H9 (cell line): Measurements from ENCODE around the gene ZNF474. TPM values are rescaled to one million over a fixed set of nuclear protein-coding genes. Genes with fewer than 3 reads are reported as not detected.

Source experiments
- DNase-seq: peaks from one replicate; pipeline ENCODE4 v3.0.0-alpha.2; 2017
- H2AFZ ChIP-seq: one replicate; pipeline ENCODE4 v1.6.1; 2013; ENCODE audit warnings: mild to moderate bottlenecking, low read length, control low read depth, moderate library complexity
- H2AK5ac ChIP-seq: 2 replicates; pipeline ENCODE4 v1.6.1; 2013; ENCODE audit warnings: low read length, control low read depth, mixed read lengths; ENCODE audit not compliant: insufficient read length
- H2BK120ac ChIP-seq: one replicate; pipeline ENCODE4 v1.6.1; 2013; ENCODE audit warnings: low read depth, mild to moderate bottlenecking, low read length, control low read depth, inconsistent platforms; ENCODE audit not compliant: poor library complexity, severe bottlenecking
- H2BK12ac ChIP-seq: 2 replicates; pipeline ENCODE4 v1.6.1; 2013; ENCODE audit warnings: low read length, control low read depth, mixed read lengths, low read depth; ENCODE audit not compliant: insufficient read length
- H2BK15ac ChIP-seq: 2 replicates; pipeline ENCODE4 v1.6.1; 2013; ENCODE audit warnings: low read depth, low read length, control low read depth
- H2BK20ac ChIP-seq: one replicate; pipeline ENCODE4 v1.6.1; 2013; ENCODE audit warnings: low read depth, mild to moderate bottlenecking, low read length, control low read depth, inconsistent platforms; ENCODE audit not compliant: poor library complexity, severe bottlenecking
- H2BK5ac ChIP-seq: 2 replicates; pipeline ENCODE4 v1.6.1; 2013; ENCODE audit warnings: low read length, control low read depth, mixed read lengths; ENCODE audit not compliant: insufficient read length
- H3K14ac ChIP-seq: 2 replicates; pipeline ENCODE4 v1.6.1; 2013; ENCODE audit warnings: low read length, control low read depth; ENCODE audit not compliant: insufficient read depth
- H3K18ac ChIP-seq: 2 replicates; pipeline ENCODE4 v1.6.1; 2013; ENCODE audit warnings: low read depth, mild to moderate bottlenecking, mixed read lengths, low read length, control low read depth; ENCODE audit not compliant: insufficient read length
- H3K23ac ChIP-seq: 2 replicates; pipeline ENCODE4 v1.6.1; 2013; ENCODE audit warnings: low read length, control low read depth, mixed read lengths, low read depth; ENCODE audit not compliant: insufficient read length
- H3K23me2 ChIP-seq: 2 replicates; pipeline ENCODE4 v1.6.1; 2013; ENCODE audit warnings: low read depth, mild to moderate bottlenecking, mixed read lengths, low read length, control low read depth; ENCODE audit not compliant: insufficient read length, poor library complexity, severe bottlenecking
- H3K27ac ChIP-seq: 2 replicates; pipeline ENCODE4 v1.5.1; 2013; ENCODE audit warnings: low read length, control low read depth, mixed read lengths, low read depth; ENCODE audit not compliant: insufficient read length
- H3K27me3 ChIP-seq: 2 replicates; pipeline ENCODE4 v1.6.1; 2013; ENCODE audit warnings: low read length, control low read depth, inconsistent platforms; ENCODE audit not compliant: insufficient read depth
- H3K4ac ChIP-seq: 2 replicates; pipeline ENCODE4 v1.6.1; 2013; ENCODE audit warnings: low read depth, mild to moderate bottlenecking, control low read depth, inconsistent platforms, low read length, moderate library complexity
- H3K4me1 ChIP-seq: 2 replicates; pipeline ENCODE4 v1.6.1; 2013; ENCODE audit warnings: low read length, control low read depth, inconsistent platforms; ENCODE audit not compliant: insufficient read depth
- H3K4me2 ChIP-seq: 2 replicates; pipeline ENCODE4 v1.6.1; 2013; ENCODE audit warnings: low read length, control low read depth, mixed read lengths; ENCODE audit not compliant: insufficient read length, insufficient read depth
- H3K56ac ChIP-seq: 2 replicates; pipeline ENCODE4 v1.6.1; 2013; ENCODE audit warnings: low read depth, mild to moderate bottlenecking, mixed read lengths, low read length, control low read depth; ENCODE audit not compliant: insufficient read length
- H3K79me1 ChIP-seq: 2 replicates; pipeline ENCODE4 v1.6.1; 2013; ENCODE audit warnings: low read depth, mild to moderate bottlenecking, moderate library complexity, low read length, control low read depth, inconsistent platforms; ENCODE audit not compliant: insufficient read depth, poor library complexity, severe bottlenecking
- H3K79me2 ChIP-seq: 2 replicates; pipeline ENCODE4 v1.6.1; 2013; ENCODE audit warnings: low read length, control low read depth, inconsistent platforms; ENCODE audit not compliant: insufficient read depth
- H3K9ac ChIP-seq: 2 replicates; pipeline ENCODE4 v1.6.1; 2013; ENCODE audit warnings: low read length, control low read depth, mixed read lengths; ENCODE audit not compliant: insufficient read length; ENCODE audit errors: extremely low read depth
- H3K9me3 ChIP-seq: one replicate; pipeline ENCODE4 v1.6.1; 2013; ENCODE audit warnings: low read depth, low read length, inconsistent platforms; ENCODE audit not compliant: control insufficient read depth
- H3T11ph ChIP-seq: one replicate; pipeline ENCODE4 v1.6.1; 2013; ENCODE audit warnings: mild to moderate bottlenecking, low read length, control low read depth, inconsistent platforms
- H4K20me1 ChIP-seq: one replicate; pipeline ENCODE4 v1.6.1; 2013; ENCODE audit not compliant: control insufficient read depth, insufficient read length, insufficient read depth
- H4K5ac ChIP-seq: 2 replicates; pipeline ENCODE4 v1.6.1; 2013; ENCODE audit warnings: low read depth, mild to moderate bottlenecking, mixed read lengths, low read length, control low read depth; ENCODE audit not compliant: insufficient read length
- H4K8ac ChIP-seq: replicated peaks from 2 replicates; pipeline ENCODE4 v1.6.1; 2013; ENCODE audit warnings: low read length, control low read depth, mixed read lengths, low read depth; ENCODE audit not compliant: insufficient read length
- H4K91ac ChIP-seq: 2 replicates; pipeline ENCODE4 v1.6.1; 2013; ENCODE audit warnings: low read depth, mild to moderate bottlenecking, moderate library complexity, mixed read lengths, low read length, control low read depth; ENCODE audit not compliant: insufficient read length
- H3K27ac Mint-ChIP-seq, 3 experiments: 2 replicates in 2 of 3; 3 replicates in 1 of 3; pipeline ENCODE4 v1.8.0; 2020 to 2021; ENCODE audit warnings: mixed read lengths in 3 of 3, mild to moderate bottlenecking in 1 of 3, moderate library complexity in 1 of 3
- H3K27me3 Mint-ChIP-seq: 2 replicates; pipeline ENCODE4 v1.8.0; 2021; ENCODE audit warnings: low read depth, mild to moderate bottlenecking, moderate library complexity, mixed read lengths
- H3K36me3 Mint-ChIP-seq, 3 experiments: 2 replicates in 2 of 3; 3 replicates in 1 of 3; pipeline ENCODE4 v1.8.0; 2020 to 2021; ENCODE audit warnings: low read depth in 3 of 3, mixed read lengths in 3 of 3; ENCODE audit not compliant: insufficient read depth in 1 of 3
- H3K4me1 Mint-ChIP-seq, 2 experiments: 2 replicates each; pipeline ENCODE4 v1.8.0; 2020; ENCODE audit warnings: mixed read lengths in 2 of 2
- H3K4me3 Mint-ChIP-seq, 2 experiments: 2 replicates in 1 of 2; 3 replicates in 1 of 2; pipeline ENCODE4 v1.8.0; 2020 to 2021; ENCODE audit warnings: mild to moderate bottlenecking in 2 of 2, mixed read lengths in 2 of 2, moderate library complexity in 1 of 2
- H3K9me3 Mint-ChIP-seq, 2 experiments: 2 replicates in 1 of 2; 3 replicates in 1 of 2; pipeline ENCODE4 v1.8.0; 2020; ENCODE audit warnings: mild to moderate bottlenecking in 2 of 2, mixed read lengths in 2 of 2, moderate library complexity in 1 of 2
- CTCF ChIP-seq: fragments of 200-600 bp; sonication (generic); conservative IDR thresholded peaks from 3 replicates; pipeline ENCODE4 v1.8.0; 2021; ENCODE audit warnings: antibody characterized with exemption, mild to moderate bottlenecking
- WGBS: extraction: QIAGEN DNeasy Blood & Tissue Kit; methylation state at CpG from one replicate; pipeline ENCODE4 v1.1.7; 2013; ENCODE audit warnings: missing lambda C conversion rate, low lambda C conversion rate, mixed read lengths; ENCODE audit not compliant: insufficient read length; ENCODE audit errors: extremely low coverage; 5-methylcytosine and 5-hydroxymethylcytosine counted together
- total RNA-seq: library from RNA; stranded (reverse); gene quantifications from 2 replicates; pipeline ENCODE4 v1.2.1, GENCODE V29; 2021

ZNF474 gene
- total RNA-seq, 1 experiment from 2014 or later = not detected

GRCh38 chr5:122124766-122125165 lies 4.6 kb upstream of the ZNF474 start:
- no peak overlapping the region for H3K27ac ChIP-seq
- H2BK20ac ChIP-seq = no peak overlapping the region
- no peak overlapping the region for H3K9ac ChIP-seq
- no peak overlapping the region for H3K4me3 Mint-ChIP-seq
- peaks cover 7% of the 10 kb centered on the region; the same call in 1 of the 2 replicates for H3K4me1 ChIP-seq
- no peak overlapping the region for H4K5ac ChIP-seq
- no peak overlapping the region for H2BK5ac ChIP-seq
- H3K4ac ChIP-seq = no peak overlapping the region
- no peak overlapping the region for H3K4me2 ChIP-seq
- H3K36me3 Mint-ChIP-seq = no peaks in the 10 kb centered on the region
- H4K91ac ChIP-seq = no peak overlapping the region
- no peak overlapping the region for H4K8ac ChIP-seq
- H4K20me1 ChIP-seq = no peaks in the 10 kb centered on the region
- H3K79me1 ChIP-seq = no peaks in the 10 kb centered on the region
- no peaks in the 10 kb centered on the region; a peak in 1 of 5 replicates for H3K9me3 Mint-ChIP-seq
- DNase-seq = no peak
- no peak overlapping the region for H2BK15ac ChIP-seq
- no peak overlapping the region for H2BK120ac ChIP-seq
- H3K23ac ChIP-seq = no peak overlapping the region
- peaks cover 28 to 29% of the 10 kb centered on the region in 2 experiments for H3K4me1 Mint-ChIP-seq
- no peak overlapping the region for H3T11ph ChIP-seq
- H3K27ac Mint-ChIP-seq = no peak overlapping the region; a peak in 1 of 7 replicates
- H2AK5ac ChIP-seq = no peak overlapping the region
- no peak overlapping the region for H2AFZ ChIP-seq
- H3K14ac ChIP-seq = no peak overlapping the region
- no peaks in the 10 kb centered on the region for H3K23me2 ChIP-seq
- no peaks in the 10 kb centered on the region for H3K79me2 ChIP-seq
- TF ChIP-seq CTCF = no peak
- no peak overlapping the region for H3K18ac ChIP-seq
- WGBS = no CpG with 5 or more reads among the region's 2 CpGs
- no peaks in the 10 kb centered on the region for H3K27me3 Mint-ChIP-seq
- no peak overlapping the region for H3K56ac ChIP-seq
- no peaks in the 10 kb centered on the region for H3K9me3 ChIP-seq
- no peak overlapping the region for H2BK12ac ChIP-seq
- no peaks in the 10 kb centered on the region for H3K27me3 ChIP-seq
